Testis (tissue), 2 donors: Measurements from ENCODE around the gene SDK1.

Experiments
- CTCF ChIP-seq, 3 experiments: fragments of 450-650 bp in 2 of 3; fragments of 200-600 bp in 1 of 3; sonication (generic) in 1 of 3; IDR thresholded peaks; one replicate each; pipeline ENCODE4 v1.5.1; 2016 to 2019; ENCODE audit warnings: antibody characterized with exemption in 3 of 3, mild to moderate bottlenecking in 2 of 3, moderate library complexity in 1 of 3
- POLR2A ChIP-seq: fragments of 450-650 bp; IDR thresholded peaks from one replicate; pipeline ENCODE4 v1.6.1; 2017; ENCODE audit warnings: antibody characterized with exemption, mild to moderate bottlenecking, moderate library complexity

DNA sequence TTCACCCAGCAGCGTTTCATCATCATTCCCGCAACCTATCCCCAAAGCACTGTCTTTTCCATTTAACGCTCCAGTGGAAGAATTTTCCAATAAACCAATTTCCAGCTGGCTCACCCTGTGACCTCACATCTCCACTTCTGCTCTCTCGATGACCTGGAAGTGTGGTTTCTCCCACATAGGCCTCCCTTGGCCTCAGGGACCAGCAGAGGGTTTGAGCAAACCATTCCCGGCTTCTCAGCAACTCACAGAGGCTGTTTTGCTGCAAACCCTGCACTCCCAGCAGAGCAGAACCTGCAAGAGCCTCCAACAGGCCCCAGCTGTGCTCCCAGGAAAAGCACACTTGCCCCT, 858.1 kb downstream of the SDK1 start:
- no peak for TF ChIP-seq CTCF (IDR thresholded peaks at IDR 0.05)
- no peak for TF ChIP-seq POLR2A
